BJ (cell line): ENCODE measurements around the gene IFIT1B. TPM values are rescaled to one million over a fixed set of nuclear protein-coding genes. Genes with fewer than 3 reads are reported as not detected.
A peak's percentile ranks its signal among the peaks of the same experiment; 100 is the strongest.
"Not testable (repeated sequence)": the region's sequence is repeated elsewhere in the genome, so short reads cannot be mapped to it uniquely, and the experiment has no call there.

ENCODE experiments used
- CTCF ChIA-PET: fragments of 350-600 bp; formaldehyde crosslinking; extraction: SDS; loops from one replicate; lab custom pipeline; 2021; ENCODE audit warnings: antibody characterized with exemption, inconsistent platforms; lab: Yijun Ruan, JAX
- POLR2A ChIA-PET: fragments of 300-600 bp; sonication (Branson Sonifier 250); formaldehyde crosslinking; extraction: SDS; loops from one replicate; lab custom pipeline; 2021; ENCODE audit warnings: antibody characterized with exemption; lab: Charles Lee
- DNase-seq: peaks from one replicate; pipeline ENCODE4 v3.0.0-alpha.2; 2011; ENCODE audit warnings: low read depth
- H3K27me3 ChIP-seq: 2 replicates; pipeline ENCODE4 v1.6.0; 2011; ENCODE audit warnings: low read length; ENCODE audit not compliant: control insufficient read depth, insufficient read depth
- H3K36me3 ChIP-seq: 2 replicates; pipeline ENCODE4 v1.5.1; 2011; ENCODE audit warnings: low read length; ENCODE audit not compliant: control insufficient read depth, insufficient read depth
- H3K4me3 ChIP-seq: 2 replicates; pipeline ENCODE4 v1.5.1; 2011; ENCODE audit warnings: low read depth, mild to moderate bottlenecking, control low read depth, low read length
- CTCF ChIP-seq: IDR thresholded peaks from 2 replicates; pipeline ENCODE4 v1.5.1; 2011; ENCODE audit warnings: low read depth, mild to moderate bottlenecking, control low read depth, inconsistent platforms, low read length, moderate library complexity; ENCODE audit not compliant: insufficient read depth
- polyA plus RNA-seq: library from polyadenylated mRNA; depleted of rRNA; stranded (reverse); fragments of >200 nt; gene quantifications from 2 replicates; pipeline ENCODE4 v1.2.3, GENCODE V29; 2011

IFIT1B gene
- polyA plus RNA-seq, 1 experiment = not detected

- peaks cover 5% of the 10 kb centered on the region; the same call in 1 of the 2 replicates for H3K36me3 ChIP-seq
- no peaks in the 10 kb centered on the region for H3K27me3 ChIP-seq
- no peak overlapping the region for H3K4me3 ChIP-seq
- ChIA-PET POLR2A (no interaction called here), CTCF (interaction anchor here (0.6 to 0.7 kb wide), 3 partner anchors 10 to 172 kb away, joined by 3 read pairs; partner anchors contain the start of gene IFIT5)
- DNase-seq = no peak
- no peak for TF ChIP-seq CTCF
Observed at GRCh38 chr10:89404104-89405047, 26.5 kb downstream of the IFIT1B start.

DNA sequence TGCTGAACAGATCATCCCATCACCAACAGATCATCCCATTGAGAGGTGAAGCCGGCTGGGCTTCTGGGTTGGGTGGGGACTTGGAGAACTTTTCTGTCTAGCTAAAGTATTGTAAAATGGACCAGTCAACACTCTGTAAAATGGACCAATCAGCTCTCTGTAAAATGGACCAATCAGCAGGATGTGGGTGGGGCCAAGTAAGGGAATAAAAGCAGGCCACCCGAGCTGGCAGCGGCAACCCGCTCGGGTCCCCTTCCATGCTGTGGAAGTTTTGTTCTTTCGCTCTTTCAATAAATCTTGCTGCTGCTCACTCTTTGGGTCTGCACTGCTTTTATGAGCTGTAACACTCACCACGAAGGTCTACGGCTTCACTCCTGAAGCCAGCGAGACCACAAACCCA lies 28.3 kb downstream of the IFIT1B start:
- not testable (repeated sequence) for H3K4me3 ChIP-seq

DNA sequence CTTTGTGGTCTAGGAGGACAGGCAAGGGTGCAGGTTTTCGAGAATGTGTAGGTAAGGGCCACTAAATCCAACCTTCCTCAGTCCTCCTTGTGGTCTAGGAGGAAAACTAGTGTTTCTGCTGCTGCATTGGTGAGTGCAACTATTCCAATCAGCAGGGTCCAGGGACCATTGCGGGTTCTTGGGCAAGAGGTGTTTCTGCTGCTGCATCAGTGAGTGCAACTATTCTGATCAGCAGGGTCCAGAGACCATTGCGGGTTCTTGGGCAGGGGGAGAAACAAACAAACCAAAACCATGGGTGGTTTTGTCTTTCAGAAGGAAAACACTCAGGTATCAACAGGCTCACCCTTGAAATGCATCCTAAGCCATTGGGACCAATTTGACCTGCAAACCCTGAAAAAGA lies 29.9 kb downstream of the IFIT1B start:
- POLR2A ChIA-PET, CTCF ChIA-PET: not testable (repeated sequence)

More for the DNA sequence above, 28.3 kb downstream of the IFIT1B start:
- DNase-seq, POLR2A ChIA-PET, CTCF ChIA-PET, H3K27me3 ChIP-seq, H3K36me3 ChIP-seq: not testable (repeated sequence)

DNA sequence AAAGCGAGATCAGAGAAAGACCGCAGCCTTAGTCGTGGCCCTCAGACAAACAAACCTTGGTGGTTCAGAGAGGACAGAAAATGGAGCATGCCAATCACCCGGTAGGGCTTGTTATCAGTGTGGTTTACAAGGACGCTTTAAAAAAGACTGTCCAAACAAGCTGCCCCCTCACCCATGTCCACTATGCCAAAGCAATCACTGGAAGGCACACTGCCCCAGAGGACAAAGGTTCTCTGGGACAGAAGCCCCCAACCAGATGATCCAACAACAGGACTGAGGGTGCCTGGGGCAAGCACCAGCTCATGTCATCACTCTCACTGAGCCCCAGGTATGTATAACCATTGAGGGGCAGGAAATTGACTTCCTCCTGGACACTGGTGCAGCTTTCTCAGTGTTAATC lies 31.4 kb downstream of the IFIT1B start:
- CTCF ChIA-PET = interaction anchor here (1.5 kb wide), 1 partner anchor 9 kb away, joined by 3 read pairs; no protein-coding TSS in a partner anchor
- DNase-seq, POLR2A ChIA-PET, H3K36me3 ChIP-seq, H3K4me3 ChIP-seq, H3K27me3 ChIP-seq: not testable (repeated sequence)

More for the DNA sequence above, 29.9 kb downstream of the IFIT1B start:
- not testable (repeated sequence) for H3K4me3 ChIP-seq, H3K27me3 ChIP-seq, H3K36me3 ChIP-seq, DNase-seq

- DNase-seq, H3K27me3 ChIP-seq, CTCF ChIA-PET, POLR2A ChIA-PET, H3K36me3 ChIP-seq, H3K4me3 ChIP-seq: not testable (repeated sequence)
Observed at GRCh38 chr10:89410551-89410950, 32.7 kb downstream of the IFIT1B start.

DNA sequence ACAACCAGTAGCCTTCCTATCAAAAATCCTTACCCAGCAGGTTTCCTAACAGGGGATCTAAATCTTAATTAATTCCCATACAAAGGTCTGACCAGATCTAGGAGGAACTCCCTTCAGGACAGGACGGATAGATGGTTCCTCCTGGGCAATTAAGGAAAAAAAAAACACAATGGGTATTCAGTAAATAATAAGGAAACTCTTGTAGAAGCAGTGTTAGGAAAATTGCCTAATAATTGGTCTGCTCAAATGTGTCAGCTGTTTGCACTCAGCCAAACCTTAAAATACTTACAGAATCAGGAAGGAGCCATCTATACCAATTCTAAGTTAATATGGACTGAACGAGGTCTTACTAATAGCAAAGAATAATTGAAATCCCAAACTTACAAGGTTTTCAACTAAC lies 33.3 kb downstream of the IFIT1B start:
- DNase-seq, POLR2A ChIA-PET, H3K4me3 ChIP-seq, H3K27me3 ChIP-seq, CTCF ChIA-PET, H3K36me3 ChIP-seq: not testable (repeated sequence)

- CTCF ChIA-PET = interaction anchor here (0.6 kb wide), 1 partner anchor 451 kb away, joined by 4 read pairs; no protein-coding TSS in a partner anchor
- H3K36me3 ChIP-seq, POLR2A ChIA-PET, DNase-seq, H3K4me3 ChIP-seq, H3K27me3 ChIP-seq: not testable (repeated sequence)
Observed at GRCh38 chr10:89412276-89412675, 34.4 kb downstream of the IFIT1B start.

DNA sequence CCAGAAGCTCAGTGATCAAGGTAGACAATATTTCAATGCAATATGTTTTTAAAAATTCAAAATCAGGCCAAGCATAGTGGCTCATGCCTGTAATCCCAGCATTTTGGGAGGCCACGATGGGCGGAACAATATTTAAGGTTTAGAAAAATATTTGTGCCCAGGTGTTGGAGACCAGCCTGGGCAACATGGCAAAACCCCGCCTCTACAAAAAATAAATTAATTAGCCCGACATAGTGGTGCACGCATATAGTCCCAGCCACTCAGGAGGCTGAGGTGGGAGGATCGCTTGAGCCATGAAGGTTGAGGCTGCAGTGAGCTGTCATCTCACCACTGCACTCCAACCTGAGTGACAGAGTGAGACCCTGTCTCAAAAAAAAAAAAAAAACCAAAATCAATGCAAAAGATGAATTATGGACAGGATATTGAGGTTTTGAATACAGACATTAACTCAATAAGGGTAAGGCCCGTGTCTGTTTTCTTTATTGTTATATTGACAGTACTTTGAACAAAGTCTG lies 35.6 kb downstream of the IFIT1B start:
- H3K4me3 ChIP-seq = peak overlapping the region; percentile 61; the same call in 1 of the 2 replicates
- no peak for TF ChIP-seq CTCF
- no peaks in the 10 kb centered on the region for H3K27me3 ChIP-seq
- POLR2A ChIA-PET = no interaction called here
- H3K36me3 ChIP-seq = no peaks in the 10 kb centered on the region
- DNase-seq = no peak
- CTCF ChIA-PET = interaction anchor here (0.7 kb wide), 1 partner anchor 9 kb away, joined by 3 read pairs; no protein-coding TSS in a partner anchor
